MV-4-11 (cell line): ENCODE measurements around the gene SETD2.
"Not testable (repeated sequence)": the region's sequence is repeated elsewhere in the genome, so short reads cannot be mapped to it uniquely, and the experiment has no call there.

Experiments
- DNase-seq: peaks from one replicate; lab custom pipeline; 2025; lab: John Stamatoyannopoulos, UW

Gene SETD2

DNA sequence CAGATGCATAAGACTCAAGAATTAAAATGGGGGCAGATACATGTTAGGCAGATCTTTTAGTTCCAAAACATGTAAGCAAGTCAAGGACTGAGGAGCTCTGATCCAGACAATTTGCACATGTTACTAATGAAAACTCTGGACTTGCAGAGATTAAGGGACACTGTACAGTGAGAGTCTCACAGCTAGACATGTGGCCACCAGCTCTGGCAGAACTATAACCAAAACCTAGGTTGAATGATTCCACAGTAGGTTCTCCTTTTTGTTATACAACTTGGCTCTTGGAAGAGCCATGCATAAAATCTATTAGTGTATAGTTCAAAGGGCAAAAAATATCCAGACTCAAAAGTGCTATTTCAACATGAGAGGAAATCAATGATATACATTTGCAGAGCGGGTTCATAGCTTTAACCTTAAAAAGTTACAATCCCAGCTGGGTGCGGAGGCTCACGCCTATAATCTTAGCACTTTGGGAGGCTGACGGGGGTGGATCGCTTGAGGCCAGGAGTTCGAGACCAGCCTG lies 61.8 kb downstream of the SETD2 start:
- no peak for DNase-seq

DNA sequence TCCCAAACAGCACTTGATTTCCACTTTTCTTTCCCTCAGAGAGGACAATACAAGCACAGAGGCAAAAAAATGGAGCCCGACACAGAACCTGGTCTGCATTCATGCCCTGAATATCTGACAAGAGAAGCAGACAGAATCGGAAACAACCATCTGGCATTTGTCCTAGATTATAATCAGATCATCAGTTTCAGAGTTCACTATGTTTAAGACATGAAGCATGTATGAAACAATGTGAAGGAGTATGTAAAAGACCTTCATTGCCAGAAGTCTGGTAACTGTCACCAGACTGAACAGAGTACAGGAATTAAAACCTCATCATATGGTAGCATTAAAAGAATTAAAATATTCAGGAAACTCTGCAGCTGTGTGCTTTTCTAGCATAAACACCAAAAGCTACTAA lies 65.0 kb downstream of the SETD2 start:
- no peak for DNase-seq

DNA sequence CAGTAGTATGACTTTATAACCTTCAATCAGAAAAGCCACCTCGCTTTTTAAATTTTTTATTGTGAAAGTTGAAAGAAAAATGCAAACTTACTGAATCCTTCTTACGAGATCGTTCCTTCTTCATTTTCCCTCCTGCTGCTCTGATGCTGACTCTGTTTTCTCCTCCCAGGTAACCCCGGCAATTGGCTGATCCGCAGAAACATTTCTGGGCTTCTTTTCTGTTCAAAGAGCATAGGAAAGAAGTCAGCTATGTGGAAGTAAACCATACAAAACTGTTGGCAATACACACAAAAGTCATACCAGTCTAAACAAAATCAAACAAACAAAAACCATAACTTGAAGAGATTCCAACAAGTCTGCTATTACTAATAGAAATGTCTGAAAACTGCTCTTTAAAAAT lies 66.0 kb downstream of the SETD2 start:
- no peak for DNase-seq

DNA sequence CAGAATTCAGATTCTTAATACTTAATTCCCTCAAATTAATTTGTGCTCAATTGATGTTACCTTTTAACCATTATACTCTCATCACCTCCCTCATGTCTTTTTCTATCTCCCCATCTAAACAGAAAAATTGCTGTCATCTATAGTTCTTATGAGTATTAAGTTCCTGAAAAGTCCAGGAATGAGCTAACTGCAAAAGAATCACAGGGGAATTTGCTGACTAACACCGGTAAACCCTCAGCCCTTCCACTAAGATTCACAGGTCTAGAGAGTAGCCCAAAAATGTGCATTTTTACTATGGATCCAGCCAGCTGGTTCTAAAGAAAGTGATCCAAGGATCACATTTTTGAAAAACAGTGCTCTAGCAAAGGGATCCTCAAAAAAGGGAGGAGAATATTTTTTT lies 67.0 kb downstream of the SETD2 start:
- no peak for DNase-seq

DNA sequence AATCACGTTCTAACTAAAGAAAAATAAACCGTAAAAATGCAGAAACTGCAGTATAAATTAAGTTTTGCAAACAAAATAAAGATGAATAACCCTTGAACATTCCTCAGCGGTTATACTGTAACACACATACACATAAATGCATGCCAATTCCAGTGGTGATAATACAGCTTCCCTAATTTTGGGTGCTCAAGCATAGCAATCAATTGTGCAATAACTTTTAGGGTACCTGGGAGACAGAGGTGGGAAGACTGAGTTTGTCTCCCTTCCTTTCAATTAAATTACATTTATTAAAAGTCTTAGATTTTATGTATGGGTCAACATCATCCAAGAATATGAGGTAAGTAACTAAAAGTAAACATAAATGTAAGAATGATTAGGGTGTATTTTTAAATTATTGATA lies 71.8 kb downstream of the SETD2 start:
- no peak for DNase-seq

DNA sequence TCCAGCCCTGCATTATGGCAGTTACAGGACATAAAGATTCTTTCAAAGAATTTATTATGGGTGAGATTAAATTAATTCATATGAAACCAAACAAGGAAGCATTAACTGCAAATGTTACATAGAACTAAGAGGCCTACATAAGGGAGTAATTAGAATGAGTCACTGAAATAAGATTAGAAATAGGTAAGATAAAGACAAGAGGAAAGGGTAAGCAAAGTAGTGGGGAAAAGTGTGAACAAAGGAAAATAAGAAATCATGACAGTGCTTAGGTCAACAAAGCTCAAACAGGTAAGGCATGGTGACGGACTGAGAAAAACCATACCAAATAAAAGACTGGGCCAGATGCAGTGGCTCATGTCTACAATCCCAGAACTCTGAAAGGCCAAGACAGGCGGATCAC lies 74.3 kb downstream of the SETD2 start:
- DNase-seq = no peak

DNA sequence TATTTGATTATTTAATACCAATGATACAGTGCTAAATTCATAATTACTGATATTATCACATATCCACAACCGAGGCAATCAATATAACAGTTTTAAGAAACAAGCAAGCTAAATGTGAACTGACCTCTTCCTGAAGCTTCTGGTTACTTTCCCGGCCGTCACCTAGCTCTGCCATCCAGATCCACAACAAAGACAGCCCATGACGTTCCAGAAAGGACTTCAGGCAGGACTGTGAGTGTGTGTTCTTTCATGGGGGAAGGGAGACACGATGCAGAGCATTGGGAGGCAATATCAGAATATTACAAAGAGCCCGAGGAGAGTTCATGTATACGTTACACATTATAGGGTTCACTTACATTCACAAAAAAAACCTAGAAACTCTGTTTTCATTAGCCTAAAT lies 77.8 kb downstream of the SETD2 start:
- no peak for DNase-seq

DNA sequence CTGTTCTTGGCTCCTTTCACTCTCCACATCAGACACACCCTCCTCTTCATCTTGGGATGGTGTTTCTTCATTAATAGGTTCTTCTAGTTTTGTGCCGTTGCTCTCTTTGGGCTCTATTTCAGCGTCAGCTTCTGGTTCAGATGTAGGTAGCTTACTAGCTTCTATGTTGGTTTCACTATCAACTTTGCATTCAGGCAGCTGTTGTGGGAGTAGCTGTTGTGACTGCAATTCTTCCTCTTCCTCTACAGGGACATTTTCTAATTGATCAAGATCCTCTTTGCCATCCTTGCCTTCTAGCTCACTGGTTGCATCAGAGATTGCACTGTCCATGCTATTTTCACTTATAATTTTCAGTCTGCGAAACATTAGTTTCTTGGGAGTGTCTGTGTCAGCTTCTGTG lies 80.1 kb downstream of the SETD2 start:
- peak; percentile 86 for DNase-seq

DNA sequence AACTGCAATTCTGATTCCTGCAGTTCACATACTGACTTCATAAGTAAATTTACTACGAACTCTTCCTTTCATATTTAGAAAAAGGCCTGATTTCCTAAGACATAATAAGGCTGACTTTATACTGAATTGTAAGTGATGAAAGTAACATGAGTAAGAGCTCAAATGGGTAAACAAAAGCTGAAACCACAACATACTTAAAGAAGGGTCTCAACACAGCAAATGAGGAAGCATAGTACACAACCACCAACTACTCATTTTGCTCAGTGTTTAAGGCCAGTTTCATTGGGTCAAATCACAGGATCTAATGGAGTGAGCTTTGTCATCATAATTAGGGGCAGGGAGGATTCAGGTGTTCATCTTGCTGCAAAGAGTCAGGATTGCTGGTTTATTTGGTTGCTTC lies 81.4 kb downstream of the SETD2 start:
- peak; percentile 74 for DNase-seq

DNA sequence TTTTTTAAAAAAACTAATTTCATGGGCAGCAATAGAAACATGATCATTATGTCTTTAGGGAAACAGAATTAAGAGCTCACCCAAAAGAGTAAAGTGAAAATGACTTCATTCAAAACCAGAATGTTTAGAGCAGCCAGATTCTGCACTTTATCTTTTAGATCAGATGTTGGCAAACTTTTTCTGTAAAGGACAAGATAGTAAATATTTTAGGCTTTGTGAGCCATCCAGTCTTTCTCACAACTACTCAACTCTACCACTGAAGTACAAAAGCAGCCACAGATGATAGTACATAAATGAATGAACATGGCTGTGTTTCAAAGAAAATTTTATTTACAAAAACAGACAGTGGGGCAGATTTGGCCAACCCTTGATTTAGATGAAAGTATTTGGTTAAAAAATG lies 84.5 kb downstream of the SETD2 start:
- no peak for DNase-seq

DNA sequence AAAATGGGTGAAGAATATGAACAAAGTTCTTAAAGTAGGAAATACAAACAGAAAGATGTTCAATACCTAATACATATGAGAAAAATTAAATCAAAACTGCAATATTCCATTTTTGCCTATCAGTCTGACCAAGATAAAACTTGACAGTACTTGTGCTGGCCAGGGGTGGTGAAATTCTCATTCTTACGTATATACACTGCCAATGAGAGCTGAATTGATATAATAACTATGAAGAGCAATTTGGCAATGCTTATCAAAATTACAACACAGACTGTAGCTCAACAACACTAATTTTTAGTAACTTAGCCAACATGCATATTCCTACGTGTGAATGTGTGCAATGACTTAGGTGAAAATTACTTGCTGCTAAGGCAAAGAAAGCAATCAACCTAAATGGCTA lies 90.2 kb downstream of the SETD2 start:
- DNase-seq = no peak

DNA sequence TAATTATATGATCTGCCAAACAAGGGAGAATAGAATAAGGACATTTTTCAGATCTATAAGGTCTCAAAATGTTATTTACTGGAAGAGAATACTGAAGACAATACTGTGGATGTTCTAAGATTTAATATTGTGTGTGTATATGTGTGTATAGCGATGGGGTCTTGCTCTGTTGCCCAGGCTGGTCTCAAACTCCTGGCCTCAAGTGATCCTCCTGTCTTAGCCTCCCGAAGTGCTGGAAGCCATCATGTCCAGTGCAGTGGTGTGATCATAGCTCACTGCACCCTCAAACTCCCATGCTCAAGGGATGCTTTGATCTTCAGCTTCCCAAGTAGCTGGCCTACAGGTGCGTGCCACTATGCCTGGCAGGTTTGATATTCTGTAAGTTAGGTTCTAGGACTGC lies 93.1 kb downstream of the SETD2 start:
- no peak for DNase-seq

DNA sequence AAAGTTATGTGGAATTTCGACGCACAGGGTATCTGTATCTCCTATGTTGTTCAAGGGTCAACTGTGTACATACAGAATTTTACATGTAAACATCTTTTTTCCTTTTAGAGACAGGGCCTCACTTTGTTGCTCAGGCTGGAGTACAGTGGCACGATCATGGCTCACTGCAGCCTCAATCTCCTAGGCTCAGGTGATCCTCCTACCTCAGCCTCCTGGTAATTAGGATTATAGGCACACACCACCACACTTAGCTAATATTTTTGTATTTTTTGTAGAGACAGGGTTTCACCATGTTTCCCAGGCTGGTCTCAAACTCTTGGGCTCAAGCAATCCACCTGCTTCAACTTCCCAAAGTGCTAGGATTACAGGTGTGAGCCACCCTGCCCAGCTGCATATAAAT lies 97.7 kb downstream of the SETD2 start:
- not testable (repeated sequence) for DNase-seq

DNA sequence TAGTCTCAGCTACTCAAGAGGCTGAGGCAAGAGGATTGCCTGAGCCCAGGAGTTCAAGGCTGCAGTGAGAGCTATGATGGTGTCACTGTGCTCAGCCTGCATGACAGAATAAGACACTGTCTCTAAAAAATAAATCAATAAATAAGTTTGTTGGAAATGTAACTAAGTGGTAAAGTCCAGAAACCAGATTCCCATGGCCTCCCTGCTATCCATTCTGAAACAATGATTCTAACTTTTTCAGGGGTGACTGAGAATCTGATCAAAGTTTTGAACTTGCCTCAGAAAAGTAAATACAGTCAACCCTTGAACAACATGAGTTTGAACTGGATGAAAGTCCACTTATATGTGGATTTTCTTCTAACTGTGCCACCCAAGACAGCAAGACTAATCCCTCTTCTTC lies 98.2 kb downstream of the SETD2 start:
- DNase-seq = no peak

DNA sequence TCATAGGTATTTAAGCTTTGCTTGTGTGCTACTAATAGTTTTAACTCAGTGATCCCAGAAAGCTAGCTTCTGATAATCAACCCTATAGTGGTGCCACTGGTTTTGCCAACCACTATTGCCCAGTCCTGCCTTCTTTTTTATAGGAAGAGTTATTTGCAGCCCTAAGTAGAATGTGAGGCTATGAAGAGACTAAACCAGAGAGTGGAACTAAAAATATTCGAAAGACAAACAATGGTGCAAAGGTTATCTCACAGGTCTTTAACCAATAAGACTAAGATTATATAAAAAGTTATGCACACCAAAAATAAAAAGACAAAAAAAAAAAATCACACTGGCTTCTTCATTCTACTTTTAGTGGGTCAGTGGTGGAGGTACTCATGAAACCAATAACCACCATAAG lies 98.9 kb downstream of the SETD2 start:
- no peak for DNase-seq

DNA sequence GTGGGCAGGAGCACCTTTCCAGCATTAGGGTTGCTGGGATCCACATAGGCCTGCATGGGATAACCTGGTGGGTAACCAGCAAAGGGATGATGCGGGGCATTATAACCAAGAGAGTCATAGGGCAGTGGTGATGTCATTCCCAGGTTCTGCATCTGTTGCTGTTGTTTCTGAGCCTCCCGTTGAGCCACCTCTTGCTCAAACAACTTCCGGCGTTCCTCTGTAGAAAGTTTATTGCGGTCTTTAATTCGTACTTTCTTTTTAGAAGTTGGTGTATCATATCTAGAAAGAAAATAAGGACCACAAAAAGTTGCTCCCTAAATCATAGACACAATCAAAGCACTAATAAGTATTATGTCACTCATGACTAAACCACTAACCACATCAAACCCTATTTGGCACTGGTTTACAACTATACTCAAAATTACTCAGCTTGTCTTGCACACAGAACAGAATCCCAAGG lies 106.7 kb downstream of the SETD2 start:
- DNase-seq = no peak

DNA sequence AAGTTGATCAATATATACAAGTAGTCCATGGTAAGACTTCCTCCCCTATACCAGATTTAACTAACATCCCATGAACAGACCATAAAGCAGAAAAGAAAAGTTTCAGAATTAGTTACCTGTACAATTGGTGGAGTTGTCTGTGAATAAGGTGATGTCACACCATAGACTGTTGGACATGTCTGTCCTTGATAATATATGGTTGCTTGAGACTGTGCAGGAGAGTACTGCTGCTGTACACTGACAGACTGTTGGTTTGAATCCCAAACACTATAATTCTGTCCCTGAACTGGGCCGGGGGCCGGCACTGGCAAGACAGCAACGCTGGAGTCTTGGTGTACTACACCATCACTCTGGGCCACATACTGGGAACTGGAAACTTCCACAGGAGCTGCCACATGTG lies 107.2 kb downstream of the SETD2 start:
- DNase-seq = no peak

DNA sequence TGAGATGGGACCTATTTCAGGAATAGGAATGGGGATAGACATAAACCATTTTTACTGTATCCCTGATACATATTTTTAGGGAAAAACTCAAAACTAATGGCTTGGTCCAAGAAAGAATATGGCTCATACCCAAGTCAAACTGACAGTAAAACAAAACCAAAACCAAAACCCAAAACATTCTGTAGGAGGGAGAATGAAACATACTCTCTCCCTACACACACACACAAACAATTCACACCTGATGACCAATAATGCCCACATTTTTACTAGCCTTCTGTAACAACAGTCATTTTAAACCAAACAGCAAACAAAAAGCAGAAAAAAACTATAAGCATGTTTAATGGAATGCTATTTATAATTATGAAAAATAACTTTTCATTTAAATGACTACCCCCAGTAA lies 109.5 kb downstream of the SETD2 start:
- DNase-seq = no peak

DNA sequence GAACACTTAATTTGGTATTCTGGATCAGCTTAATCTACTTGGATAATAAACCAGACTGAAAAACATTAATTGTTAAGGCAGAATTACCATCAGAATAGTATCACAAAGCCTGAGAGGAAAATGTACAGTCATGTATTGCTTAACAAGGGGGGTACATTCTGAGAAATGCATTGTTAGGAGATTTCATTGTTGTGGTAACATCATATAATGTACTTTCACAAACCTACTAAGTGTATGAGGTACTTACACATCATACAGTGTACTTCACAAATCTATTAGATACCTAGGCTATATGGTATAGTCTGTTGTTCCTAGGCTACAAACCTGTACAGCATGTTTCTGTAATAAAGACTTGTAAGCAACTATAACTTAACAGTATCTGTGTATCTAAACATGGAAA lies 116.2 kb downstream of the SETD2 start:
- peak; percentile 10 for DNase-seq

DNA sequence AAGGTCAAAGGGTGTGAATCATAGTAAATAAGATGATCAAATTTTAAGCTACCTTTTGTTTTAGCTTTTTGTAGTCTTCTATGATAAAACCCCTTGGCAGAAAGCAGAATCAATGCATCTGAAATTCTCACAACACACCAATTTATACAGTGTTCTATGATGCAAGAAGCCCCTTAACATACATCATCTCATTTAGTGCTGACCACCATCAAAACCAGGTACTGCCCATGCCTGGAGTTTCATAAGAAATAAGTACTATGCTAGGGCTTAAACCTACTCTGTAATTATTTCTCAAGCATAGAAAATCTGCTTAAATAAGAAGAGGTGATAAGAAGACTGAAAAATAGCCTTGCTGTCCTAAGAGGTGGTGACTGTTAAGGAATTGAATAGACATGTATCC lies 116.8 kb downstream of the SETD2 start:
- DNase-seq = no peak

DNA sequence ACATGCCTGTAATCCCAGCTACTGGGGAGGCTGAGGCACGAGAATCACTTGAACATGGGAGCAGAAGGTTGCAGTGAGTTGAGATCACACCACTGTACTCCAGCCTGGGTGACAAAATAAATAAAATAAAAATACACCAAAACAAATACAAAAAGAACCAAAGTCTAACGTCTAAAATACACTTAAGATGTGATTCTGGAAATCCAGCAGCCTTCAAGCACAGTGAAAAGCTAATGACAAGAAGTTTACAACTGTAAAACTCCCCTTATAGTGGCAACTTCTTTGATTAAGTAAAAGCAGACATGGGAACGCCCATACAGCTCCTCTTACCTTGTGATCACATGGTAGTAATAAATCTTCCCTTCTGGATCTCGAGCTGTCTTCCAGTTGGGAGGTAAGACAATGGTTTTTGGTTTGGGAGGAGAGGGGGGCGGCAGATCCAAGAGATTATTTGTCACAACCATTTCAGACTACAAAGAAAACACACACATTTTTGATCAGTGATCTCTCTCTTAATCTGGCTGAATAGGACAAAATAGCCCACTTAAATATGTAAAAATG lies 121.6 kb downstream of the SETD2 start:
- no peak for DNase-seq

DNA sequence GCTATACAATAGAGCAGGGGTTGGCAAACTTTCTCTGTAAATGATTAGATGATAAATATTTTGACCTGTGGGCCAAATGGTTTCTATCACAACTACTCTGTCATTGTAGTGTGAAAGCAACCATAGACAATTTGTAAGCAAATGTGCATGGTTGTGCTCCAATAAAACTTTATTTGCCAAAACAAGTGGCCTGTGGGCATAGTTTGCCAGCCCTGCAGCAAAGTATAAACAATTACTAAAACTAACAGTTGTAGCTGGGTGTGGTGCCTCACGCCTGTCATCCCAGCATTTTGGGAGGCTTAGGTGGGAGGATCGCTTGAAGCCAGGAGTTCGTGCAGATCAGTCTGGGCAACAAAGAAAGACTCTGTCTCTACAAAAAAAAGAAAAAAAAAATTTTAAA lies 122.8 kb downstream of the SETD2 start:
- DNase-seq = no peak

DNA sequence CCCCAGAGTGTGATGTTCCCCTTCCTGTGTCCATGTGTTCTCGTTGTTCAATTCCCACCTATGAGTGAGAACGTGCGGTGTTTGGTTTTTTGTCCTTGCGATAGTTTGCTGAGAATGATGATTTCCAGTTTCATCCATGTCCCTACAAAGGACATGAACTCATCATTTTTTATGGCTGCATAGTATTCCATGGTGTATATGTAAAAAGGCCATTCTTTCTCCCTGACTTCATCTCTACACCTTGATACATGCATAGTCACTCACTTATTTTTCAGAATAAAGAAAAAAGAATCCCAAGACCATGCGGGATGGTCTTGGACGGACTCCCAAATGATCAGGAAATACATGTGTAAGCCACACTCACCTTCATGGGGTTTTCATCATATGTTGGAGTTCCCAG lies 126.6 kb downstream of the SETD2 start:
- DNase-seq = not testable (repeated sequence)

DNA sequence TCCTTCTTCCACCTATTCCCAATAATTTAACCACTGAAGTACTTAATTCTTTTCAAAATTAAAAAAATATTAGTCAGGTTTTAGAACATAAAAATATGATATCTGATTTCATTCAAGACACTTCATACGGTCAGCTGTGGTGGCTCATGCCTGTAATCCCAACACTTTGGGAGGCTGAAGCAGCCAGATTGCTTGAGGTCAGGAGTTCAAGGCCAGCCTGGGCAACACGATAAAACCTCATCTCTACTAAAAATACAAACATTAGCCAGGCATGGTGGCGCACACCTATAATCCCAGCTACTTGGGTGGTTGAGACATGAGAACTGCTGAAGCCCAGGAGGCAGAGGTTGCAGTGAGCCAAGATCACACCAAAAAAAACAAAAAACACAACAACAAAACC lies 127.8 kb downstream of the SETD2 start:
- DNase-seq = no peak

DNA sequence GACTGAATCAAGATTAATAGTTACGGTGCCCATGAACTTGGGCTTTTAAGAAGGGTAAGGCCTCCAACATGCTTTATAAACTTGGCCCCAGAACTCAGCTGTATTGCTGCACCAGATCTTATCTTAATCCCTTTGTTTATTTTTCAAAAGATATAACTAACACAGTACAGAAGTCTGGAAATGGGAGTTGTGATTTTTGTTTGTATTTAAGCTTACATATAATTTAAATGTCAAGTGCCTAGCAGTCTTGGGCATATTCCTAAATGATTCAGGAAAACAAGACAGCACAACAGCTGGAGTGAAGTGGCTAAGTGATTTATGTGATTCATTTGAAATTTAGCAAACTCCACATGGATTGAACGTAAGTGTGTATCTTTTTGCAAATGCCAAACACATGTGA lies 128.3 kb downstream of the SETD2 start:
- no peak for DNase-seq
